ENCODE results near the gene SNX8. TPM values are rescaled to one million over a fixed set of nuclear protein-coding genes. Genes with fewer than 3 reads are reported as not detected.

Gene SNX8
- total and polyA plus RNA-seq, 9 of the 15 experiments (the other 6 are each of a cell fraction or from before 2014, with no cell fraction given) = 2.7 to 51.6 (median 16.9) TPM

DNA sequence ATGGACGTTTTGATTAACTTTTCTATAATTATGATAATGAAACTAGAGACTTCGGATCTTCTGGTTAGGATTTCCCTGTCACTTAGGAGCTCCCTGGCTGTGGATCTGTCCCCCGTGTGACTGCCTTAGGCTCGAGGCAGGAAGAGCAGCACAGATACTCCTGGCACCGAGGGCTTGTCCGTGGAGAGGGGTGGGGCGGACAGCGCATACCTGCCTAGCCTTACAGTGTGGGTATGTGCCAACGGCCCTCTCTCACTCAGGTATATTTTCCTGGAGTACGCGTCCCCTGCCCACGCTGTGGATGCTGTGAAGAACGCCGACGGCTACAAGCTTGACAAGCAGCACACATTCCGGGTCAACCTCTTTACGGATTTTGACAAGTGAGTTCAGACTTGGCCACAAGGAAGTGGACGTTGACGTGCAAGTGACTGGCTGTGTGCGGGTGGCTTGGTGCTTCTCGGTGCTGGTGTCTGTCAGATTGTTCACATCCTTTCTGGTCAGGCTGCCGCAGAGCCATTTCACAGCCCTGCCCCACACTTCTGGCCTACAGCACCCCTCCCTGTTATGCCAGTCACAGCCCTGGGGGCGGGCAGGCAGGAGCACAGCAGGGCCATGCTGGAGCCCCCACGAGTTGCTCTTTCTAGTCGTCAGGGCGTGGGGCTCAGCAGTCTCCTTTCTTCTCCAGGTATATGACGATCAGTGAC, 48.3 kb upstream of the SNX8 start:
- peak in 2 of 4 experiments; percentile 8 to 11 for DNase-seq (ENCODE audit: extremely low read depth in 1 of 4, low spot score in 3 of 4)
- Histone ChIP-seq H3K4me2 (ENCODE audit: insufficient read depth, low read length) (no peak overlapping the region), H3K27ac (ENCODE audit: extremely low read depth, low read depth, low read length) (no peak overlapping the region), H3K27me3 (ENCODE audit: control insufficient read depth in 2 of 2, insufficient read depth in 2 of 2, low read length in 2 of 2) (no peaks in the 10 kb centered on the region), H3K9ac (ENCODE audit: insufficient read depth in 1 of 2, low read depth in 2 of 2, low read length in 2 of 2) (peak overlapping the region in 1 of 2 experiments; percentile 33; a peak in 1 of 4 replicates), H3K4me3 (no peak overlapping the region), H3K79me2 (ENCODE audit: control insufficient read depth, insufficient read depth, low read length) (peaks cover 70% of the 10 kb centered on the region), H2AFZ (ENCODE audit: low read depth, low read length) (no peak overlapping the region), H3K36me3 (ENCODE audit: control insufficient read depth, insufficient read depth, low read length) (peaks cover 96% of the 10 kb centered on the region), H4K20me1 (replicated peaks; ENCODE audit: control insufficient read depth, insufficient read depth, low read length) (peaks cover 48% of the 10 kb centered on the region), H3K4me1 (replicated peaks in 1 of 2; ENCODE audit: control insufficient read depth in 2 of 2, insufficient read depth in 2 of 2, low read length in 2 of 2) (peaks cover 1 to 11% of the 10 kb centered on the region in 2 experiments; a peak in 4 of 5 replicates), H3K9me3 (replicated peaks; ENCODE audit: control insufficient read depth, insufficient read depth, low read depth, low read length) (no peaks in the 10 kb centered on the region), H3K9me1 (ENCODE audit: control insufficient read depth, insufficient read depth, low read length) (no peaks in the 10 kb centered on the region)
- no TSS peak for BruUV-seq (replicated peaks)
- WGBS (ENCODE audit: insufficient coverage, low coverage, missing lambda C conversion rate) = 94% methylated on average over 22 of the region's 27 CpGs
- ChIA-PET CTCF (ENCODE audit: low intra/inter-chr PET ratio) (no interaction called here), POLR2A (interaction anchor here (0.8 kb wide), 1 partner anchor 9 kb away, joined by 3 read pairs; no protein-coding TSS in a partner anchor)
- ATAC-seq = no peak
- intact Hi-C loops (cut with micrococcal nuclease) (no loop called here), in situ Hi-C loops (cut with MboI) (no loop called here)
- no peak for FAIRE-seq
- TF ChIP-seq, protein P1, sequence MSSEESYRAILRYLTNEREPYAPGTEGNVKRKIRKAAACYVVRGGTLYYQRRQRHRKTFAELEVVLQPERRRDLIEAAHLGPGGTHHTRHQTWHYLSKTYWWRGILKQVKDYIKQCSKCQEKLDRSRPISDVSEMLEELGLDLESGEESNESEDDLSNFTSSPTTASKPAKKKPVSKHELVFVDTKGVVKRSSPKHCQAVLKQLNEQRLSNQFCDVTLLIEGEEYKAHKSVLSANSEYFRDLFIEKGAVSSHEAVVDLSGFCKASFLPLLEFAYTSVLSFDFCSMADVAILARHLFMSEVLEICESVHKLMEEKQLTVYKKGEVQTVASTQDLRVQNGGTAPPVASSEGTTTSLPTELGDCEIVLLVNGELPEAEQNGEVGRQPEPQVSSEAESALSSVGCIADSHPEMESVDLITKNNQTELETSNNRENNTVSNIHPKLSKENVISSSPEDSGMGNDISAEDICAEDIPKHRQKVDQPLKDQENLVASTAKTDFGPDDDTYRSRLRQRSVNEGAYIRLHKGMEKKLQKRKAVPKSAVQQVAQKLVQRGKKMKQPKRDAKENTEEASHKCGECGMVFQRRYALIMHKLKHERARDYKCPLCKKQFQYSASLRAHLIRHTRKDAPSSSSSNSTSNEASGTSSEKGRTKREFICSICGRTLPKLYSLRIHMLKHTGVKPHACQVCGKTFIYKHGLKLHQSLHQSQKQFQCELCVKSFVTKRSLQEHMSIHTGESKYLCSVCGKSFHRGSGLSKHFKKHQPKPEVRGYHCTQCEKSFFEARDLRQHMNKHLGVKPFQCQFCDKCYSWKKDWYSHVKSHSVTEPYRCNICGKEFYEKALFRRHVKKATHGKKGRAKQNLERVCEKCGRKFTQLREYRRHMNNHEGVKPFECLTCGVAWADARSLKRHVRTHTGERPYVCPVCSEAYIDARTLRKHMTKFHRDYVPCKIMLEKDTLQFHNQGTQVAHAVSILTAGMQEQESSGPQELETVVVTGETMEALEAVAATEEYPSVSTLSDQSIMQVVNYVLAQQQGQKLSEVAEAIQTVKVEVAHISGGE (CRISPR knock-in tag; IDR thresholded peaks at IDR 0.05) = no peak
- no peak for TF ChIP-seq ILK (tag; IDR thresholded peaks at IDR 0.05; ENCODE audit: borderline replicate concordance, low read depth)
- TF ChIP-seq, protein P2, sequence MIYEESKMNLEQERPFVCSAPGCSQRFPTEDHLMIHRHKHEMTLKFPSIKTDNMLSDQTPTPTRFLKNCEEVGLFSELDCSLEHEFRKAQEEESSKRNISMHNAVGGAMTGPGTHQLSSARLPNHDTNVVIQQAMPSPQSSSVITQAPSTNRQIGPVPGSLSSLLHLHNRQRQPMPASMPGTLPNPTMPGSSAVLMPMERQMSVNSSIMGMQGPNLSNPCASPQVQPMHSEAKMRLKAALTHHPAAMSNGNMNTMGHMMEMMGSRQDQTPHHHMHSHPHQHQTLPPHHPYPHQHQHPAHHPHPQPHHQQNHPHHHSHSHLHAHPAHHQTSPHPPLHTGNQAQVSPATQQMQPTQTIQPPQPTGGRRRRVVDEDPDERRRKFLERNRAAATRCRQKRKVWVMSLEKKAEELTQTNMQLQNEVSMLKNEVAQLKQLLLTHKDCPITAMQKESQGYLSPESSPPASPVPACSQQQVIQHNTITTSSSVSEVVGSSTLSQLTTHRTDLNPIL (CRISPR knock-in tag; IDR thresholded peaks at IDR 0.05) = no peak
- TF ChIP-seq ZNF282 (CRISPR knock-in tag; IDR thresholded peaks at IDR 0.05) = no peak
- TF ChIP-seq, protein P3, sequence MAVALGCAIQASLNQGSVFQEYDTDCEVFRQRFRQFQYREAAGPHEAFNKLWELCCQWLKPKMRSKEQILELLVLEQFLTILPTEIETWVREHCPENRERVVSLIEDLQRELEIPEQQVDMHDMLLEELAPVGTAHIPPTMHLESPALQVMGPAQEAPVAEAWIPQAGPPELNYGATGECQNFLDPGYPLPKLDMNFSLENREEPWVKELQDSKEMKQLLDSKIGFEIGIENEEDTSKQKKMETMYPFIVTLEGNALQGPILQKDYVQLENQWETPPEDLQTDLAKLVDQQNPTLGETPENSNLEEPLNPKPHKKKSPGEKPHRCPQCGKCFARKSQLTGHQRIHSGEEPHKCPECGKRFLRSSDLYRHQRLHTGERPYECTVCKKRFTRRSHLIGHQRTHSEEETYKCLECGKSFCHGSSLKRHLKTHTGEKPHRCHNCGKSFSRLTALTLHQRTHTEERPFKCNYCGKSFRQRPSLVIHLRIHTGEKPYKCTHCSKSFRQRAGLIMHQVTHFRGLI (CRISPR knock-in tag; IDR thresholded peaks at IDR 0.05) = no peak
- no peak for TF ChIP-seq ZNF785 (CRISPR knock-in tag; IDR thresholded peaks at IDR 0.05)
- TF ChIP-seq, protein P4, sequence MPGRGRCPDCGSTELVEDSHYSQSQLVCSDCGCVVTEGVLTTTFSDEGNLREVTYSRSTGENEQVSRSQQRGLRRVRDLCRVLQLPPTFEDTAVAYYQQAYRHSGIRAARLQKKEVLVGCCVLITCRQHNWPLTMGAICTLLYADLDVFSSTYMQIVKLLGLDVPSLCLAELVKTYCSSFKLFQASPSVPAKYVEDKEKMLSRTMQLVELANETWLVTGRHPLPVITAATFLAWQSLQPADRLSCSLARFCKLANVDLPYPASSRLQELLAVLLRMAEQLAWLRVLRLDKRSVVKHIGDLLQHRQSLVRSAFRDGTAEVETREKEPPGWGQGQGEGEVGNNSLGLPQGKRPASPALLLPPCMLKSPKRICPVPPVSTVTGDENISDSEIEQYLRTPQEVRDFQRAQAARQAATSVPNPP (IDR thresholded peaks at IDR 0.05; ENCODE audit: borderline replicate concordance, insufficient read depth, insufficient read length) = no peak
- TF ChIP-seq, protein P5, sequence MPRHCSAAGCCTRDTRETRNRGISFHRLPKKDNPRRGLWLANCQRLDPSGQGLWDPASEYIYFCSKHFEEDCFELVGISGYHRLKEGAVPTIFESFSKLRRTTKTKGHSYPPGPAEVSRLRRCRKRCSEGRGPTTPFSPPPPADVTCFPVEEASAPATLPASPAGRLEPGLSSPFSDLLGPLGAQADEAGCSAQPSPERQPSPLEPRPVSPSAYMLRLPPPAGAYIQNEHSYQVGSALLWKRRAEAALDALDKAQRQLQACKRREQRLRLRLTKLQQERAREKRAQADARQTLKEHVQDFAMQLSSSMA (CRISPR knock-in tag; IDR thresholded peaks at IDR 0.05) = no peak
- TF ChIP-seq POLR2G (IDR thresholded peaks at IDR 0.05; ENCODE audit: low read depth, low read length) = peak; percentile 48
- TF ChIP-seq RBM22 (IDR thresholded peaks at IDR 0.05; ENCODE audit: low read depth, low read length, poor library complexity, severe bottlenecking) = peak; percentile 44
- TF ChIP-seq RBFOX2 (IDR thresholded peaks at IDR 0.05; ENCODE audit: low read depth, low read length) = peak; percentile 49
- no peak for TF ChIP-seq STAT5A (IDR thresholded peaks at IDR 0.05; ENCODE audit: borderline replicate concordance, low read length)

Data from K562 (cell line).